Measurements from ENCODE around the gene ANKRD55.

Gene ANKRD55

DNA sequence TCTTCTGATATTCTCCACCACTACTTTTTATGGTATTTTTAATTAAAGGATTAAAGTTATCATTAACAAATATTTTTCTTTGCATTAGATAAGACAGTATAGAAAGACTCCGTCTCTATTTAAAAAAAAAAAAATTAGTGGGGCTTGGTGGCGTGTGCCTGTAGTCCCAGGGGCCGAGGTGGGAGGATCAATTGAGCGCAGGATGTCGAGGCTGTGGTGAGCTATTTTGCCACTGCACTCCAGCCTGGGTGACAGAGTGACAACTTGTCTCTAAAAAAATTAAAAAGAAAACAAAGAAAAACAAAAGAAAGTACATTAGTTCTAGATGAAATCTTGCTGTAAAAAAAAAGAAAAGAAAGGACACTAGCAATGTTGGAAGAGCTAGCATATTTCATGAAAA, 141.0 kb downstream of the ANKRD55 start:
- H3K4me3 ChIP-seq (ENCODE audit: low read depth, low read length) = no peak overlapping the region
- TF ChIP-seq, protein P1, sequence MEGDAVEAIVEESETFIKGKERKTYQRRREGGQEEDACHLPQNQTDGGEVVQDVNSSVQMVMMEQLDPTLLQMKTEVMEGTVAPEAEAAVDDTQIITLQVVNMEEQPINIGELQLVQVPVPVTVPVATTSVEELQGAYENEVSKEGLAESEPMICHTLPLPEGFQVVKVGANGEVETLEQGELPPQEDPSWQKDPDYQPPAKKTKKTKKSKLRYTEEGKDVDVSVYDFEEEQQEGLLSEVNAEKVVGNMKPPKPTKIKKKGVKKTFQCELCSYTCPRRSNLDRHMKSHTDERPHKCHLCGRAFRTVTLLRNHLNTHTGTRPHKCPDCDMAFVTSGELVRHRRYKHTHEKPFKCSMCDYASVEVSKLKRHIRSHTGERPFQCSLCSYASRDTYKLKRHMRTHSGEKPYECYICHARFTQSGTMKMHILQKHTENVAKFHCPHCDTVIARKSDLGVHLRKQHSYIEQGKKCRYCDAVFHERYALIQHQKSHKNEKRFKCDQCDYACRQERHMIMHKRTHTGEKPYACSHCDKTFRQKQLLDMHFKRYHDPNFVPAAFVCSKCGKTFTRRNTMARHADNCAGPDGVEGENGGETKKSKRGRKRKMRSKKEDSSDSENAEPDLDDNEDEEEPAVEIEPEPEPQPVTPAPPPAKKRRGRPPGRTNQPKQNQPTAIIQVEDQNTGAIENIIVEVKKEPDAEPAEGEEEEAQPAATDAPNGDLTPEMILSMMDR (IDR thresholded peaks at IDR 0.05; ENCODE audit: borderline replicate concordance, insufficient read depth, low read depth, low read length) = no peak

DNA sequence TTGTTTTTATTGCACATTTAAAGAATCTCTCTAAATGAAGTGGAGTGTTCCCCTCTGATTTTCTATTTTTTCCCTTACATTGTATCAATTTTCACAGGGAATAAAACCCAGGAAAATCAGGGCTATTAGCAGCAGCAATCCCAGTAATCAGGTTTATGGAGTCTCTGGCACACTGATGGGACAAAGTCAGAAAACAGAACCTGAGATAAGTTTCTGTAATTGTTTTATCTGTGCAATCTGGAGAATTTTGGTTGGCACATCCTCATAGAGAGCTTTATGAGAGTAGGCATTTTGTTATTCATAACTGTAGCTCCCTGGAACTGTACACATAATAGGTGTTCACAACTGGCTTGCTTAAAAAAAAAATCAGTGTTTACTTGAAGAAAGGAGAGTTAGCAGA, 141.5 kb downstream of the ANKRD55 start:
- H3K4me3 ChIP-seq (ENCODE audit: low read depth, low read length) = no peak overlapping the region
- TF ChIP-seq, protein P1 (IDR thresholded peaks at IDR 0.05; ENCODE audit: borderline replicate concordance, insufficient read depth, low read depth, low read length) = no peak

DNA sequence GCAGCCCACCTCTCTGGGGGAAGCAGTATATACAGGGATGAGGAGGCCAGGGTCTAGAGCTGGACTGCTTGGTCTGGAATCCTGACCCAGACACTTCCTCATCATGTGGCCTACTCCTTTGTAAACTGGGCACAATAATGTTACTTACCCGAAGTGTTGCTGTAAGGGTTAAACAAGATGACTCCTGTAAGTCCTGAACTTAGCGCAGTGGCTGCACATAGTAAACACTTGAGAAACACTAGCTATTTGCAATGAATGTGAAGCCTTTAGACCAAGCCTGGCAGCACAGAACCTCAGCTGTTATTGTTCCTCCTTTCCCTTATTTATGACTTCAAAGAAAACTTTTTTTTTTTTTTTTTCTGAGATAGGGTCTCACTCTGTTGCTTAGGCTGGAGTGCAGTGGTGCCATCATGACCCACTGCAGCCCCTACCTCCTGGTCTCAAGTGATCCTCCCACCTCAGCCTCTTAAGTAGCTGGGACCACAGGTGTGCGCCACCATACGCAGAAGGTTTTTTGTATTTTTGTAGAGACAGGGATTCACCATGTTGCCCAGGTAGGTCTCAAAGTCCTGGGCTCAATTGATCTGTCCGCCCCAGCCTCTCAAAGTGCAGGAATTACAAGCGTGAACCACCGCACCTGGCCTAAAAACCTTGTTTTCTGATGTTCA, 142.2 kb downstream of the ANKRD55 start:
- TF ChIP-seq, protein P1 (IDR thresholded peaks at IDR 0.05; ENCODE audit: borderline replicate concordance, insufficient read depth, low read depth, low read length) = no peak
- H3K4me3 ChIP-seq (ENCODE audit: low read depth, low read length) = no peak overlapping the region

DNA sequence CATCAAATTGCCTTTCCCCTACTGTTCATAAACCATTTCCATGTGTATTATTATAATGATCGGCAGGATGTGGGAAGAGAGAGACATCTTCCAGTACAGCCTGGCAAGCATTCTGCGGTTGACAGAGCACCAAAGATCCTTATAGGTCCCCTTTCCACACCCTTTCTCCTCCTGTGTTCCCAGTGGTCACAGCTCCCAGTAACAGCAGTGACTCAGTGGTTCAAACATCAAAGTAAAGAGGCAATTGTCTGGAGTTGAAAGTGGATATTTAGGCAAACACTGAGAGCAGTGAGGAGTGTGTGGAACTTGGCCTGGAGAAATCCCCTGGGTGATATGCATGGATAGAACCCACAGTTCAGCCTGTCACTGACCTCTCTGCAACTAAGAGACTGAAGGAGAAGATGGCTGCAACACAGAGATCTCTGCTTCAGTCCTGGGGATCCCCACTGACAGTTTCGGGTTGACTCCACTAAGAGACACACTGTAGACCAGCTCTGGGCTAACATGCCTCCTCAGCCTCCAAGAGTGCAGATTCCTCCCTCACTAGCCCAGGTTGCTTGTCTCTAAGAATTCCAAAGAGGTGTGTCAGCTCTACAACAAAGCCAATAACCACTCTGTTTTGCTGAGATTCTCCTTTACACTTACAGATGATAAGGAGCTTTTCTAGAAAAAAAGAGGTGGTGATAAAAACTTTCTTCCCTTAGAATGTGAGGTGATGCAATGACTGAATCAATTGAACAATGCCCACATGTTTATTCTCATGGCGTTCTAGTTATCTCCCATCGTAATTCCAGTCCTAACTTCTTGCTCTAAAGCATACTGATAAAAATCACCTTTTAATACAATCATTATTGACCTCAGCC, 143.9 kb downstream of the ANKRD55 start:
- H3K4me3 ChIP-seq (ENCODE audit: low read depth, low read length) = no peak overlapping the region
- TF ChIP-seq, protein P1 (IDR thresholded peaks at IDR 0.05; ENCODE audit: borderline replicate concordance, insufficient read depth, low read depth, low read length) = no peak

DNA sequence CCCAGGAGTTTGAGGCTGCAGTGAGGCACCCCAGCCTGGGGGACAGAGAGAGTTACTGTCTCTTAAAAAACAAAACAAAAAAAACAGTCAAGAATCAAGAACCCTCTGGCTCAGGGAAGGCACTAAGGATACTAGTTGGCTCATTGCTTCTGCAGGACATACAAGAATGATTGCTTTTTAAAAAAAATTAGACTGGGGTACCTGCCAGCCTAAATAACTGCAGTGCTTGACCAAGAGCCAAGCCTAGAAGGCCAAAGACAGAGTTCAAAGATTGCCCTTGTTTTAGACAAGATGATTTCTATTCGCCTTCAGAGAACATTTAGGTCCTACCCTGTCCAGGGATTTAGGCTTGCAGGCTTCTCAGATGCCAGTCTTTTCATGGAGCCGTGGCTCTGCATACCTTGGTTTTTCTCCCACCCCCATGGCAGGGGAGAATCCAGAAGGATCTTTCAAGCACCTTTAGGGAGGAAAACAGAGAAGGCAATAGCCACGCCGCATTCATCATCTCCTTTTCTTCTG, 144.6 kb downstream of the ANKRD55 start:
- TF ChIP-seq, protein P1 (IDR thresholded peaks at IDR 0.05; ENCODE audit: borderline replicate concordance, insufficient read depth, low read depth, low read length) = no peak
- H3K4me3 ChIP-seq (ENCODE audit: low read depth, low read length) = no peak overlapping the region

DNA sequence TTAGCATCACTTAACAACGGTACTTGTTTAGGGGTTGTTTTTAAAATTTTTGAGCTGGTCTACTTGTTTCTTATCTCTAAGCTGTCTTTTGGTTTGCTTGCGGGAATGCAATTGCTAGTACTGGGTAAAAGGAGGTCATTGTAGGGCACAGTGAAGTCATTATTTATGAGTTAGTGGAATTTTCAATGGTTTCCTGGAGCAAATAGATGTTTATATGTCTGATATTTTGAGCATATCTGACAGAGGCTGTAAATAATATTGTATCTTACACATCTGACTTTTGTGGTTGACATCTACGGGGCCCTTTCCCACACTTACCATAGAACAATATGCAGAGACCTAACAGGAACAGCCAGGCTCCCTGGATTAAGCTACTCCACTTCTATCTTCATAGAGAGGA, 147.9 kb downstream of the ANKRD55 start:
- TF ChIP-seq, protein P1 (IDR thresholded peaks at IDR 0.05; ENCODE audit: borderline replicate concordance, insufficient read depth, low read depth, low read length) = no peak
- H3K4me3 ChIP-seq (ENCODE audit: low read depth, low read length) = no peak overlapping the region

All from GM12875 (cell line).